ENCODE results near the gene ALDH3B2. TPM values are rescaled to one million over a fixed set of nuclear protein-coding genes. Genes with fewer than 3 reads are reported as not detected.
A peak's percentile ranks its signal among the peaks of the same experiment; 100 is the strongest.

The ALDH3B2 gene
- total RNA-seq, 1 experiment from 2014 or later: not detected

- intact Hi-C loops (cut with micrococcal nuclease; ENCODE audit: unreplicated experiment): loop anchor here (10.0 kb wide), 1 partner anchor 58 kb away; no protein-coding TSS in a partner anchor
- in situ Hi-C loops (cut with HindIII; ENCODE audit: low pct_unique_long_range_greater_than_20kb, low sequenced_read_pairs): no loop called here
- H3K27ac ChIP-seq (ENCODE audit: low read length): no peak overlapping the region
- no peaks in the 10 kb centered on the region for H3K36me3 ChIP-seq (ENCODE audit: control insufficient read depth, insufficient read depth, low read length)
- CTCF ChIA-PET: interaction anchor here (0.6 to 1.4 kb wide), 2 partner anchors 13 to 149 kb away, joined by 3 to 4 read pairs; no protein-coding TSS in a partner anchor
- ATAC-seq (no peak), DNase-seq (ENCODE audit: low read depth, low spot score) (no peak)
- 0 out of 2 replicates have a peak, but pooled peaks cover 2% of the 10 kb centered on the region for H3K27me3 ChIP-seq (ENCODE audit: control insufficient read depth, insufficient read depth, low read length)
- BruUV-seq (replicated peaks): no TSS peak
- no peaks in the 10 kb centered on the region for H3K9me3 ChIP-seq (ENCODE audit: control insufficient read depth, insufficient read depth, low read depth, low read length)
- TF ChIP-seq POLR2AphosphoS5 (IDR thresholded peaks at IDR 0.05; ENCODE audit: low read depth, low read length) (no peak), CTCF (IDR thresholded peaks at IDR 0.05) (no peak), TCF7L2 (IDR thresholded peaks at IDR 0.05; ENCODE audit: low read depth, low read length) (no peak), SIN3A (IDR thresholded peaks at IDR 0.05; ENCODE audit: borderline replicate concordance, insufficient read depth, low read depth, low read length) (no peak), REST (IDR thresholded peaks at IDR 0.05; ENCODE audit: insufficient read depth in 1 of 2, low read depth in 2 of 2, low read length in 1 of 2) (no peak)
- no peak overlapping the region for H3K4me3 ChIP-seq (ENCODE audit: low read depth in 2 of 2, low read length in 2 of 2)
- POLR2A ChIA-PET: interaction anchor here (0.7 kb wide), 1 partner anchor 12 kb away, joined by 4 read pairs; no protein-coding TSS in a partner anchor
- H3K4me1 ChIP-seq (ENCODE audit: control insufficient read depth, insufficient read depth, low read length): peaks cover 4% of the 10 kb centered on the region; the same call in 1 of the 2 replicates
Measured at GRCh38 chr11:67646535-67647336, 27.7 kb downstream of the ALDH3B2 start.

- Histone ChIP-seq H3K4me3 (ENCODE audit: low read depth in 2 of 2, low read length in 2 of 2) (no peak overlapping the region), H3K27me3 (ENCODE audit: control insufficient read depth, insufficient read depth, low read length) (no peaks in the 10 kb centered on the region), H3K27ac (ENCODE audit: low read length) (no peak overlapping the region), H3K4me1 (ENCODE audit: control insufficient read depth, insufficient read depth, low read length) (peaks cover 4% of the 10 kb centered on the region; the same call in 1 of the 2 replicates), H3K36me3 (ENCODE audit: control insufficient read depth, insufficient read depth, low read length) (no peaks in the 10 kb centered on the region), H3K9me3 (ENCODE audit: control insufficient read depth, insufficient read depth, low read depth, low read length) (no peaks in the 10 kb centered on the region)
- no TSS peak for BruUV-seq (replicated peaks)
- in situ Hi-C loops (cut with HindIII; ENCODE audit: low pct_unique_long_range_greater_than_20kb, low sequenced_read_pairs) (no loop called here), intact Hi-C loops (cut with micrococcal nuclease; ENCODE audit: unreplicated experiment) (loop anchor here (10.0 kb wide), 1 partner anchor 59 kb away; no protein-coding TSS in a partner anchor)
- ATAC-seq (no peak), DNase-seq (ENCODE audit: low read depth, low spot score) (no peak)
- ChIA-PET POLR2A (interaction anchor here (0.6 to 0.7 kb wide), 2 partner anchors 11 to 284 kb away, joined by 4 to 8 read pairs; no protein-coding TSS in a partner anchor), CTCF (interaction anchor here (0.6 to 1.4 kb wide), 5 partner anchors 14 to 150 kb away, joined by 3 to 9 read pairs (median 4); no protein-coding TSS in a partner anchor)
- TF ChIP-seq TCF7L2 (IDR thresholded peaks at IDR 0.05; ENCODE audit: low read depth, low read length) (no peak), POLR2AphosphoS5 (IDR thresholded peaks at IDR 0.05; ENCODE audit: low read depth, low read length) (no peak), CTCF (IDR thresholded peaks at IDR 0.05) (peak; percentile 43), REST (IDR thresholded peaks at IDR 0.05; ENCODE audit: insufficient read depth in 1 of 2, low read depth in 2 of 2, low read length in 1 of 2) (no peak), SIN3A (IDR thresholded peaks at IDR 0.05; ENCODE audit: borderline replicate concordance, insufficient read depth, low read depth, low read length) (no peak)
Measured at GRCh38 chr11:67645521-67646461, 28.6 kb downstream of the ALDH3B2 start.

All from Panc1 (cell line).